Stimulated activated CD8-positive, alpha-beta memory T cell treated with anti-CD3 and anti-CD28 coated beads, Interleukin-4, amount 100 ng/mL, for 24 hours (primary cell): Measurements from ENCODE around the gene MED15.

ENCODE experiments used
- DNase-seq: peaks from one replicate; pipeline ENCODE4 v3.0.0-alpha.2; 2020; ENCODE audit warnings: low read depth

Gene MED15

GRCh38 chr22:20551805-20552442, 44.5 kb downstream of the MED15 start:
- DNase-seq = peak; percentile 38

- DNase-seq = no peak
Observed at GRCh38 chr22:20552443-20553401, 45.3 kb downstream of the MED15 start.

GRCh38 chr22:20553947-20554741, 46.7 kb downstream of the MED15 start:
- DNase-seq = no peak

- no peak for DNase-seq
Observed at GRCh38 chr22:20554824-20555223, 47.4 kb downstream of the MED15 start.

GRCh38 chr22:20558534-20558933, 51.1 kb downstream of the MED15 start:
- no peak for DNase-seq

GRCh38 chr22:20559174-20559760, 51.9 kb downstream of the MED15 start:
- no peak for DNase-seq

- no peak for DNase-seq
Observed at GRCh38 chr22:20560716-20561115, 53.3 kb downstream of the MED15 start.

GRCh38 chr22:20561882-20562281, 54.5 kb downstream of the MED15 start:
- DNase-seq = no peak

GRCh38 chr22:20562607-20563465, 55.4 kb downstream of the MED15 start:
- no peak for DNase-seq

- no peak for DNase-seq
Observed at GRCh38 chr22:20563466-20563906, 56.1 kb downstream of the MED15 start.

GRCh38 chr22:20563941-20564371, 56.5 kb downstream of the MED15 start:
- no peak for DNase-seq

GRCh38 chr22:20565079-20565734, 57.8 kb downstream of the MED15 start:
- no peak for DNase-seq

- DNase-seq = no peak
Observed at GRCh38 chr22:20565761-20566160, 58.4 kb downstream of the MED15 start.

- DNase-seq = no peak
Observed at GRCh38 chr22:20566420-20567260, 59.2 kb downstream of the MED15 start.

- DNase-seq = no peak
Observed at GRCh38 chr22:20567371-20567847, 60.0 kb downstream of the MED15 start.

GRCh38 chr22:20567993-20568417, 60.6 kb downstream of the MED15 start:
- DNase-seq = no peak

GRCh38 chr22:20568502-20569058, 61.2 kb downstream of the MED15 start:
- DNase-seq = no peak

GRCh38 chr22:20569059-20570058, 61.9 kb downstream of the MED15 start:
- peak; percentile 75 for DNase-seq
